Amniotic stem cell (primary cell): Measurements from ENCODE around the gene NSMF.

Experiments used
- DNase-seq: peaks from one replicate; lab custom pipeline; 2025; lab: John Stamatoyannopoulos, UW

Gene NSMF

DNA sequence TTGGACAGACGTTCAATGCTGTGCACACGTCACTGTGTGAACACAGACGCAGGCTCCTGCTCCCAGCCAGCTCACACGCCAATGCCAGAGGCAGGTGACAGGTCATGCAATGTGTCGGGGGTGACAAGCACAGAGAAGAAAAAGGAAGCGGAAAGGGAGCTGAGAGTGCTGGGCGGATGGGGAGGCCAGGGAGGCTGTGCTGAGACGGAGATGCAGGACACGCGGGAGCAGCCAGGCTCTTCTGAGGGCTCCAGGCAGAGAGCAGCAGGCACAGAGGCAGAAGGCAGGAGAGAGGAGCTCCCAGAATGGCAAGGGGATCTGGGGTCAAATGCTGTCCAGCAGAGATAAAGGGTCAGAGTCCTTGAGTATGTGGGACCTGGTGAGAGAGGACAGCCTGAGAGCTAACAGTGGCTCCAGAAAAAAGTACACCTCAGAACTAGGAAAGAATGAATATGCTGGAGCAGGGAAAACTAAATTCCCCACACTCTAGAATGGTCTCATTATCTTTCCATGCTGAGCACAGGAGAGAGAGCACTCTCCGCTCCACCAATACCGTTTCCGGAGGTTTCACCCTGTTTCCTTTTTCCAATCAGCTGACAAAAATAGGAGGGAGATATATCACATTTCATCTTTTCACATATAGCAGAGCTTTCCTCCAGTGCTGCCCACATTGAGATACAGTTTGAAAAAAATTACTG is 32.8 kb upstream of the NSMF start:
- DNase-seq, result no peak

DNA sequence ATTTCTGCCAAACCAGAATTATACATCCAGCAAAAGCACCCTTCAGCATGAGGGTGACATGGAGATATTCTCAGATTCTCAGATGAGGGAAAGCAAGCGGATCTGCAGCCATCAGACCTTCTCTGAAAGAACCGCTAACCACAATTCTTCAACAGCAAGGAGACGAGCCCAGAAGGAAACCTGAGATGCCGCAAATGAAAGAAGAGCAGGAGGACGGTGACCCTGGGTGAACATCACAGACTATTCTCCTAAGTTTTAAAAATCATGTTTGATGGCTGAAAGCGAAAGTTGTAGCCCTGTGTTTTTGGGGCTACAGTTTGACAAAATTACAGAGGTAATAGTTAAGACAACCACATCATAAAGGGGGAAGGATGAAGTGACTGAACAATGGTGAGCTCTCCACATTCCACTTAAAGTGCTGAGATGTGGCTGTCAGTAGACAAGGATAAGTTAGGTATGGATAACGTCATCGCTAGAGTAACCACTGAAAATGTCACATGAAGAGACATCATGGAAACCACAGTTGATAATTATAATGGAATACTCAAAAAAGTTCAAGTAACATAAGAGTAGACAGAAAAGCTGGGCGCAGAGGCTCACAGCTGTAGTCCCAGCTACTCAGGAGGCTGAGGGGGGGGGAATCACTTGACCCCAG is 31.5 kb upstream of the NSMF start:
- DNase-seq, result no peak

GRCh38 chr9:137488906-137489305 is 29.8 kb upstream of the NSMF start:
- DNase-seq, result no peak

DNA sequence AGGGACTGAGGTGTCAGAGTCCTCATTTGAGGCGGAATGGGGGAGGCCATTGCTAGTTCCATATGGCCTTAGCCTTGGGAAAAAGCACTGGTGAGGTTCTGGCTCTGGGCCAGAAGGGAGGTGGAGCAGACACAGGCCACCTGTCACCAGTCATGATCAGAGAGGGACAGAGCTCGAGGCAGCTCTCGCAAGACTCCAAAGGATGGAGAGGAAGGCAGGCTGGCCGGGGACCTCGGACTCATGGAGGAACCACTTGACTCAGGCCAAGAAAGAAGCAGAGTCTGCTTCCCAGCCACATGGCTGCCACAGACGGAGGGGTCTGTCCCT is 29.2 kb upstream of the NSMF start:
- DNase-seq, result no peak

DNA sequence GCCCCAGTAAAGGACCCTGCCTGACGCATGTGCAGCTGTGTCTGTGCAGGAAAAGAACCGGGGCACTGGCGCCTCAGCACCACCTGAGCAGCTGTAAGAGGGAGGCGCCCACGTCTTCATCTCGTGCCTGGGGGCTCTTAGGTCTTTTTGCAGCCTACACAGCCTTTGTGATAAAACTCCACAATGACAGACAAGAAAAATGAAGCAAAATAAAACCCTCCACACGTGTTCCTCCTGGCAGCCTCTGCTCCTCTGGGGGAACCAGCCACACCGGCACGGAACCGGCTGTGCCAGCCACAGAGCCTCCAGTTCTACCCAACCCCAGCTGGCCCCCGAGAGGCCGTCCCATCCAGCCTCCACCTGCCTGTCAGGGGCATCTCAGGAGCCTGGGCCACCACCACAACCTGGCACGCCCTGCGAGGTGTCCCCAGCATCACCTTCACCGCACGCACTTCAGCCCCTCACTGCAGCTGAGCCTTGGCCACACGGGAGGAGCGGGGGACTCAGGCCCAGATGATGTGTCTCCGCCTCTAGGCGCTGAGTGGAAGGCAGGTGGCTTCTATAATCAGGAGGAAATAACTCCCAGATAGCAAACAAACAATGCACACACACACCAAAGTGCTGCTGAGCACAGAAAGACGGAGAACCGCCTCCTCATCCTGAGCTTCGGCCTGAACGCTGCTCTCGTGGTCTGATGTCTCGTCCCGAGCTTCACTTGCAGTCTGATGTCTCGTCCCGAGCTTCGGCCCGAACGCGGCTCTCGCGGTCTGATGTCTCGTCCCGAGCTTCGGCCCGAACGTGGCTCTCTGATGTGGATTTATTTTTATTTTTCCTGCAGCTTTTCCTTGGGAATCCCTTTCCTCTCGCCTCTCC is 28.6 kb upstream of the NSMF start:
- no peak for DNase-seq

DNA sequence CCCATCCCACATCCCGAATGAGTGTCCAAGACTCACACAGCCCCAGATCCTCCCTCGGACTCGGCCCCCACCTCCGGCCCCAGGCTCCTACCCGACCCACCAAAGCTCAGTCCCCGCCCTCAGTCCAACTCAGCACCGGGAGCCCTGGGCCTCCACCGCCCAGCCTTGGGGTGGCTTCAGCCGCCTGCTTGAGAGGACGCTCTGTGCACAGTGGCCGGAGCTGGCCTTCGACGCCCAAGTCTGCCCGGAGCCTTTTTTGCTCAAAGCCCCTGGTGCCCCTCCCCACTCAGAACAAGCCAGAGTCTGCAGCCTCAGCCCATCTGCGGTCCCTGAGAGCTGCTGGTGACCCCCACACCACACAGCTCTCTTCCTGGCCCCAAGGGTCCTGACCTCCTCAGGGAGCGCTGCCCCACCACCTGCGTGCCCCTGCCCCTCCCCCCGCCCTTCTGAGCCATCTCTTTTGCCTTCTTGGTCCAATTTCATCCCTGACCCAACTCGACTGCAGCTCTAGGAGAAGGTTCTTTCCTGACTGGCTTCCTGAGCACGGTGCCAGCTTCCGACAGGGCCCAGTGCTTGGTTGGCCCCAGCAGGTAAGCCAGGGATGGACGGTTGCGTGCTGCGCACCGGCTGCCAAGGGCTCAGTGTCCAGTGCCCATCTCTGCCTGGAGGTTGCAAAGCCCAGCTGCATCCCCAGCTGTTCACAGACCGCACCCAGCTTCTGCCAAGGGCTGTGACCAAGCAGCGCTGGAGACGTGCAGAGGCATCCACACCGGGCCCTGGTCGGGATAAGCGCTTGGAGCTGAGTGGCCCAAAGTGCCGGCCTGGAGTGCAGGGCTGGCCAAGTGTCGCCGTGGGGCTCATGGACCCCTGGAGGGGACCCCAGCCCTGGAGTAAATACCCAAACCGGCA is 27.7 kb upstream of the NSMF start:
- no peak for DNase-seq

GRCh38 chr9:137486141-137486490 is 27.0 kb upstream of the NSMF start:
- no peak for DNase-seq

DNA sequence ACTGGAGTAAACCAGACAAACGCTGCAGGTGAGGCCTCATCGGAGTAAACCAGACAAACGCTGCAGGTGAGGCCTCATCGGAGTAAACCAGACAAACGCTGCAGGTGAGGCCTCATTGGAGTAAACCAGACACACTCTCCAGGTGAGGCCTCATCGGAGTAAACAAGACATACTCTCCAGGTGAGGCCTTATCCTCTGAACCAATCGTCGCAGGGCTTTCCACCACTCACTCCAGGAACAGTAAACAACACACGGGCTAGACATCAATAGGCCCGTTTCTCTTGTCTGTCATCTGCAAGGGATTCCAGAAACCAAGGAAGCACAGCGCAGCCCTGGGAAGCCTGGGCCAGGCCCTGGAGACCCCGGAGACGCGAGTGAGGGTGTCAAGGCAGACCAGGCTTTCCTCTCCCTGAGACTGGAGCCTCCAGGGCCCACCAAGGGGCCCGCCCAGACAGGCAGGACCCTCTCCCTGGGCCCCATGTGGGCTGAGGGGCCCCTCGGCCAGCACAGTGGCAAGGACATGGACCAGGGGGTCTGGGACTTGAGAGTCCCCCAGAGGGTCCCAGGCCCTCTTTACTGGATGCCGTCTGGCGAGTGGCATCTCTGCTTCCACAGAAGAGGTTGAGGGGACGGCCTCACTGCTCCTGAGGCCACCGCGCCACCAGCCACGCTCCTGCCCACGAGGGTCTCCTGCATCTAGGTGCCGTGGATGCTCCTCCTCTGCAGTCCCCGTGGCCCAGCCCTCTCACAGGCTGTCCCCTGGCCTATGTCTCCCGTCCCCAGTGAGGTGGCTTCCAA is 26.4 kb upstream of the NSMF start:
- no peak for DNase-seq

- DNase-seq, result no peak
These were observed 25.6 kb upstream of the NSMF start for GRCh38 chr9:137484551-137485315.

DNA sequence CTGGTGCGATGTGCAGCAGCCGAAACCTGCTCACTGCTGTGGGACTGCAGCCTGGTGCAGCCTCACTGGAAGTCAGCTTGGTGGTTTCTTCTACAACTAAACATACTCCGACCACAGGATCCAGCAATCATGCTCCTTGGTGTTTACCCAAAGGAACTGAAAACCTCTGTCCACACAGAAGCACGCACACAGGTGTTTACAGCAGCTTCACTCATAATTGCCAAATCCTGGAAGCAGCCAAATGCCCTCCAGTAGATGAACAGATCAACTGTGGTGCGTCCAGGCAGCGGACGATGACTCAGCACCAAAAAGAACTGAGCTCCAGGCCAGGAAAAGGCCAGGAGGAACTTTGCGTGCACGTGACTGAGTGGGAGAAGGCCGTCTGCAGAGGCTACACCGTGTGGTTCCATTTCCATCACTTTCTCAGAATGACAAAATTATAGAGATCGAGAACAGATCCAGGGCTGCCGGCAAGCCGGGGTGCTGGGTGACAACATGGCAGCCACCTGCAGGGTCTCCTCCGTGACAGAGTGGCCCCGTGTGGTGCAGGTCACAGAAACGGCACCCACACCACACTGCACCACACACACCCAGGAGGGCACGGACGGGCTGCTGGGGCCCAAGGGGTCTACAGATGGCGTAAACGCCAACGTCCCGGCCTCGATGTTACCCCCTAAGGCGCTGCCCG is 23.1 kb upstream of the NSMF start:
- peak; percentile 64 for DNase-seq

GRCh38 chr9:137480686-137481683 is 21.9 kb upstream of the NSMF start:
- no peak for DNase-seq

DNA sequence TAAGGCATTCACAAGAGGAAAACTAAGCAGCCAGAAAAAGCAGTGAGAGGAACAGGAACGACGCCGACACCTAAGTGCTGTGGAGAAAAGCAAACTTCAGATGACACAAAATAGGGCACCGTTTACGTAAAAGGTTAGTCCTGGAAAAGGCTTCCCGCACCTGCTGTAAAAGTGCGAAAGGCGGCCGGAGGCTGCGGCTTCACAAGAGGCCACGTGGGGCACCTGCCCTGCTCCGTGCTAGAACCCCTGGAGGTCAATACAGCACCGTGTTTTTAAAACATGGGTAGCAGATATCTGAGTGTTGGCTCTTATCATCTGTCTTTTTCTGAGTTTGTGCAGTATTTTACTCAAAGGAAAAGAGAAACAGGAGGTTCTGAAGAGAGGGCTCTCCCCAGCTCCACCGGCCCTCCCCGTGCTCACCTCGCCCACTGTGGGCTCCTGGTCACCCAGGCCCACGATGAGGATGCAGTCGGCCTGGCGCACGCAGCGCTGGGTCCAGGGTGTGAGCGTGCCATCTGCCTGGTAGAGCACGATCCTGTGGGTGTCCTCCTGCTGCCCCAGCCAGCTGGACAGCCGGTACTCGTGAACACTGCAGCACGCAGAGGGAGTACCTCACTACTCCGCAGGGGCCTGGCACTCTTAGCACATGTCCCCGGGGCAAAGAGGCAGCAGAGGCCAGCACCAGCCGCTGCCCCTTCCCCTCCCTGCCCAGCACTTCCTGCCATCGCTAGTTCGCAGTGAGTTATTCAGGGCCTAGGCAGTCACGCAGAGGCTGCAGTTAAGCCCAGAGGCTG is 21.0 kb upstream of the NSMF start:
- DNase-seq, result no peak

DNA sequence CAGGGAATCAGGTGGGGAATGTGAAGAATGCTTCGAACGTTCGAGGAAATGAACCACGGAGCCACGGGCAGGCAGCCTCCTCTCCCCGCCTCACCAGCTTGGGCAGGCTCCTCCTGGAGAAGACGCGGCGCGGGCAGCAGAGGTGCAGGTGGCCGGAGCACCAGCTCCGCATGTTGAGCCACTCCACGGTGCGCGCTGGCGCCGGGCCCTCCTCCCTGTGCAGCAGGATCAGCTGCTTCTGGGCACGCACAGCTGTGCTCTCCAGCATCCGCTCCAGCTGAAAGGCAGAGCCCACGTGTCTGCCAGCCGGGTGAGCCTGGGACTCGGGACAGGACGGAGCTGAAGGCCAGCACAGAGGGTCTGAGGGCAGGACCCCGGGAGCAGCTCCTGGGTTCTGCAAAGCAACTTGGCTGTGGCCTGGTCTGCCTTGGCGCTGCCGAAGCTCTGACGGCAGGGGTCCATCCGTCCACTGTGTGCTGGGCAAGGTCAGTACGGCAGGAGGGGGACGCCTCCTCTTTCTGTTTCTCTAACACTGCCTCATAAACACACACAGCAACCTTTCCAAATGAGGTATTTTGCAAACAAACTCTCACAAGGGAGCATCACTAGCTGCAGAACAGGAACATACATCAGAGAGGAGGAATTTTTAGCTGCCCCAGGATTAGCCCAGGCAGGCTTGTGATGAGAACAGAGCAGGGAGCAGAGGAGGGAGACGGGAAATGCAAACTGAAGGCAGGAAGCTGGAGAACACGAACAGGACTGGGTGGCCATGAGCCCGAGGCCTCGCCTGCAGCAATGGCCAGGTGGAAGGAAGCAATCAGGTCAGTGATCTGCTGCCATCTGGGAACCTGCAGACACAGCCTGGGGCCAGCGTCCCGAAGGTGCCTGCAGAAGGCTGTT is 20.1 kb upstream of the NSMF start:
- no peak for DNase-seq

DNA sequence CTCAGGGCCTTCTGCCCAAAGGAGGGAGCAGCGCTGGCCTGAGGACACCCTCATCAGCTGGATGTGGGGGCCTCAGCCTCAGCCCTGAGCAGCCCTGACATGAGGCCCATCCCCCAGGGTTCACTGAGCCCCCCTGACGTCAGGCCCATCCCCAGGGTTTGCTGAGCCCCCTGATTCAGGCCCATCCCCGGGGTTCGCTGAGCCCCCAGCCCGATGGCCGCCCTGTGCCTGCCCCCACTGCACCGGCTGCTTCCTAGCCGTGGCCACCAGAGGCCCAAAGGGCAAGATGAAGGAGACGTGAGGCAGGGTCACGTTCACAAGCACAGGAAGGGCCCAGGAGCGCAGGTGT is 19.5 kb upstream of the NSMF start:
- no peak for DNase-seq

- no peak for DNase-seq
These were observed 18.9 kb upstream of the NSMF start for GRCh38 chr9:137477778-137478612.

DNA sequence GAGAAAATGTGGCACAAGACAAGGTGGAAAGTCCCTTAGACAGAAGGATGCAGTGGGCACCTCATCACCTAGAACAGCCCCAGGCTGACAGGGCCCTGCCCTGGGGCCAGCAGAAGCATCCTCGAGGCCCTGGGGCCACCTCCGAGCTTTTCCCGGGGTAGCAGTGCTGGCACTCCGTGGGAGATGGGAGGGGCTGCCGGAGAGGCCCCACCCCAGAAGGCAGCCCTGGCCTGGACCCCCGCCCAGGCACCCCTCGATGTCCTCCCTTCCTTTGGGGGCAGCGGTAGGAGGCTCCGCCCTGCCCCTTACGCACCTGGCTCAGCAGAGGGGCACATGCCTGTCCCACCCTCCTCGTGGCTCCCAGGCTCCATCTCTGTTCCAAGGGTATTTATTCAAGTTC is 17.7 kb upstream of the NSMF start:
- no peak for DNase-seq
